ENCODE results near the gene VPS4A.

DNA sequence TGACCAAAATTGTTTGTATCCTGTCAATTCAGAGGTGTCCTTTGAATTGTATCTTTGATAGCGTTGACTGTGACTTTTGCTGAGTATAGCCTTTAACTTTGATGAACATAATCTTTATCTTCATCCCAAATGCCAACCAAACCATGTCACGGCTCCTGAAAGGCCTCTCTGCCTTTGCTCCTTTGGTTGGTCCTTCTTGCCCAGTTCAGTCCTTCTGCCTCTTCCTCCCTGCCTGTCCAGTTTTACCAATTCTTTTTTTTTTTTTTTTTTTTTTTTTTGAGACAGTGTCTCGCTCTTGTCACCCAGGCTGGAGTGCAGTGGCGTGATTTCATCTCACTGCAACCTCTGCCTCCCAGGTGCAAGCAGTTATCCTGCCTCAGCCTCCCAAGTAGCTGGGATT is 12.9 kb upstream of the VPS4A start:
- TF ChIP-seq, protein P1, sequence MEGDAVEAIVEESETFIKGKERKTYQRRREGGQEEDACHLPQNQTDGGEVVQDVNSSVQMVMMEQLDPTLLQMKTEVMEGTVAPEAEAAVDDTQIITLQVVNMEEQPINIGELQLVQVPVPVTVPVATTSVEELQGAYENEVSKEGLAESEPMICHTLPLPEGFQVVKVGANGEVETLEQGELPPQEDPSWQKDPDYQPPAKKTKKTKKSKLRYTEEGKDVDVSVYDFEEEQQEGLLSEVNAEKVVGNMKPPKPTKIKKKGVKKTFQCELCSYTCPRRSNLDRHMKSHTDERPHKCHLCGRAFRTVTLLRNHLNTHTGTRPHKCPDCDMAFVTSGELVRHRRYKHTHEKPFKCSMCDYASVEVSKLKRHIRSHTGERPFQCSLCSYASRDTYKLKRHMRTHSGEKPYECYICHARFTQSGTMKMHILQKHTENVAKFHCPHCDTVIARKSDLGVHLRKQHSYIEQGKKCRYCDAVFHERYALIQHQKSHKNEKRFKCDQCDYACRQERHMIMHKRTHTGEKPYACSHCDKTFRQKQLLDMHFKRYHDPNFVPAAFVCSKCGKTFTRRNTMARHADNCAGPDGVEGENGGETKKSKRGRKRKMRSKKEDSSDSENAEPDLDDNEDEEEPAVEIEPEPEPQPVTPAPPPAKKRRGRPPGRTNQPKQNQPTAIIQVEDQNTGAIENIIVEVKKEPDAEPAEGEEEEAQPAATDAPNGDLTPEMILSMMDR (IDR thresholded peaks at IDR 0.05), result no peak
- no peak for TF ChIP-seq POLR2A (IDR thresholded peaks at IDR 0.05)

All from body of pancreas (tissue), 4 donors.